NOMO-1 treated with DMSO at 0.1 percent for 48 hours (cell line): ENCODE results near the gene CENPO.

Source experiments
- DNase-seq: peaks from one replicate; lab custom pipeline; 2025; ENCODE audit not compliant: unreplicated experiment; lab: John Stamatoyannopoulos, UW

Gene CENPO

DNA sequence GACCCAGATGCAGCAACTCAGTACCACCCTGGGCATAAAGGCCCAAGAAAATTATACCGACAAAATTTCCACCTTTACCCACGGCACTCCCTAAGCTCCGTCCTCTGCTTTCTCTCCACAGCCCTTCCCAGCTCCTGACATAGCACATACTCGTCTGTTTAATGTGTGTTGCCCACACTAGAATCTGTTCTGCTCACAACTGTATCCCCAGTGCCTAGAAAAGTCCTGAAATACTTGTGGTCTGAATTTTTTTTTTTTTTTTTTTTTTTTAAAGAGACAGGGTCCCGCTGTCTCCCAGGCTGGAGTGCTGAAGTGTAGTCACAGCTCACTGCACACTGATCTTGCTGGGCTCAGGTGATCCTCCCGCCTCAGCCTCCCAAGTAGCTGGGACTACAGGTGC is 64.5 kb downstream of the CENPO start:
- no peak for DNase-seq

DNA sequence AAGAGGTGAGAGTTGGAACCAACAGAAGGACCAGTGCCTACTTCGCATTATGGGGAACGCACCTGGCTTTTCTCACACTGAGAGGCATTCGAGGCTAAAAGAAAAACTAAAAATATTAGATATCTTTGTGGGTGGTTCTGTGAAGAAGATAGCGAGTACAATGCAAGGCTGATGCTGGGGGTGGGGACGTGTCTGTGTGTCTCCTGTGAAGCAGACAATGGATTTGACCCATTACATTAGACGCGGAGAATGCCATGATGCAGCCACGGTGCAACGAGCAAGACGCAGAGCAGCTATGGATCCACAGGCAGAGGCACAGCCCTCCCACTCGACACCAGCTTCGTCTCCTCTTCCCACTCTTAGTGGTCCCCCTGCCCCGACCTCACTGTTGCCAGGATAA is 65.8 kb downstream of the CENPO start:
- no peak for DNase-seq

DNA sequence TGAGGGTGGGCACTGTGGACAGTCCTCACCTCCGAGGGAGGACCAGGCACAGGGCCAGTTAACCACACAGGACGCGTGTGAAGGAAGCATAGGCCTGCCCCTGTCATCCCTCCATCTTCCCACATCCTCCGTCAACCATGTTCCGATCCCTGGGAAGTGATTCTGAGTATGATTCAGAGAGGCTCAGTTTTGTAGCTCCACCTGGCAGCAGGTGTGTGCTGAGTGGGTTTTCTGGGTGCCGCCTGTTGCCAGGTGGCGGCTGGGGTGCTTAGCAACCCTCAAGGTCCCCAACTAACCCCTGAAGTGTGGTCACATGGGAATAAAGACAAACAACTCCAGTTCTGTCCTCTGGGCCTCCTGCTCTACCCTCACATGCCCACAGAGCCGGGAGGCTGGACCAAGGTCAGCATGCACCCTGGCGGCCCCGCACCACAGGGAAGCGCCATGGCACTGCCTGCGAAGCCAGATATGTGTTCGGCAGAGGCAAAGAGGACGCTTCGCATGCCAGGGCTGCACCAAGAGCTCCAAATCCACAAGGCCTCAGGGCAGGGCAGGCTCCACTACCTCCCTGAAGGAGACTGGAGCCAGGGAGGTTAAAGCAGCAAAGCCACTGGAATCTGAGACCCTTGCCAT is 66.9 kb downstream of the CENPO start:
- DNase-seq, result no peak

DNA sequence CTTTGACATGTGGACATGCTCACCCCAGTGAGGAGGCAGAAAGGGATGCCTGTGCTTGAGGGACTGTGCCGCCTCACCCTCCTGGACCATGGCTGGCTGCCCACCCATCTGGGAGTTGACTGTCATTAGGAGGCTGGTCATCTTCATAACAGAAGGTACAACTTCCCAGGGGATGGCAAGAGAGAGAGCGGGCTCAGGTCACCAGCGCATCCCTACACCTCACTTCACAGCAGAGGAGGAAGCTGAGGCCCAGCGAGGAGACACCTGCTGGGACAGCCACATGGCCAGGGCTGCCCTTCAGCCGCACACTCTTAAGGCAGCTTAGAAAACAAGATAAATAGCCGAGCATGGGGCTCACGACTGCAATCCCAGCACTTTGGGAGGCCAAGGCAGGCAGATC is 67.4 kb downstream of the CENPO start:
- DNase-seq, result no peak

DNA sequence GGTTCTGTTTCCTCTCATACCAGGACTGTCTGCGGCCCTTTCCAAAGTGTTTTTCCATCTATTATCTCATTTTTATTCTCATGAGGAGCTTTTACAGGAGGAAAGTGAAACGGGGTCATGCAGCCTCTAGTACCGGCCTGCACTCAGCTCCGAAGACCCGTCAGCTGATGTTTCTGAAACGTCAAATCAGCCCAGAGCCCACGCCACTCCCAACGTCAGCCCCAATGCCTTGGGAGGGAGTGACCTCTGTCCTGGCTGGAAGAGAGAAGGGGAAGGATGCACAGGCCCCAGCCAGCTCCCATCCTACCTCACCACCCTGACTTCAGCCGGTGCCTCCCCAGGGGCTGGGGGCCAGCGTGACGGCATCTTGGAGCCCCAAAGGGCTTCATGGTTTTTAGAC is 68.3 kb downstream of the CENPO start:
- no peak for DNase-seq

DNA sequence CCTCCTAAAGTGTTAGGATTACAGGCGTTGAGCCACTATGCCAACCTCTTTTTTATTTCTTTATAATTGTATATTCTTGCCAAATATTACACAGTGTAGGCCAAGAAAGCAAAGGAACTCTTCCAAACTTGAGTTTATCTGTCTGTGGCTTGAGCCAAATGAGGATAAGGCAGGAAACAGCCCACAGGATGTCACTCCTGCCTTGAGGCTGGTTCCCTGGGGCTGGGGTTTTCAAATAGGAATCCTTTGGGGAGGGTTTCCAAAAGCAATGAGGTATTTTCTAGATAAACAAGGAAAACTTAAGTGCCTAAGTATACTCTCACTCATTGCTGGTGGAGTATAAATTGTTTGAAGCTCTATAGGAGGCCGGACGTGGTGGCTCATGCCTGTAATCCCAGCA is 70.4 kb downstream of the CENPO start:
- no peak for DNase-seq

DNA sequence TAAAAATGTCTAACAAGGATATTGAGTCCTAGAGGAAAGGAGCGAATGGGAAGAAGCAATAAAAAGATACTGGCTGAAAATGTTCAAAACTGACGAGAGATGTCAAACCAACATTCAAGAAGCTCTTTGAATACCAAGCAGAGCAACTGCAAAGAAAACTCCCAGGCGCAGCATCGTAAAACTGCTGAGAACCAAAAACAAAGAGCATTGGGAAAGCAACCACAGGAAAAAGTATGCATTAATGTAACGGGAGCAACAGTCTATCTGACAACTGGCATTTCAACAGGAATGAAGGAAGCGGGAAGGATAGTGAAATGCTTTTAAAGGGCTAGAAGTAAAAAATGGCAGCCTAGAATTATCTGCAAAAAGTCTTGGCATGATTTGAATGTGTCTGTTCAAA is 73.7 kb downstream of the CENPO start:
- DNase-seq, result no peak

DNA sequence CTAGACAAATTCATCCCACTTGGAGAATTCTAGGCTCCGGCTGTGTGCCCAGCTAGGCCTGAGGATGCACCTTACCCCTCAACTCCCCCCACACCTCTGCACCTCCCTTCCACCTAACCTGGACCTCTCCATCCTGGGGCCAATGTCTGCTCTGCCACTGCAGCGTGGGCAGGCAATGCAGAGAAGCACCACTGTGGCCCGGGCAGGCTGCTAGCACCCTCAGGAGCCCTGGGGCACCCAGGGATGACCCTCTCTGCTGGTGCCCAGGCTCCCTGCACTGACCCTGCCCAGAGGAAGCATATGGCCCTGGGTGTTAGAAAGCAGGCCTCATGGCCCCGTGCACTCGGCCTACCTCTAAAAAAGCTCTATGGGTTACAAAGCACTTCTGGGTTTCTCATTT is 77.2 kb downstream of the CENPO start:
- no peak for DNase-seq

DNA sequence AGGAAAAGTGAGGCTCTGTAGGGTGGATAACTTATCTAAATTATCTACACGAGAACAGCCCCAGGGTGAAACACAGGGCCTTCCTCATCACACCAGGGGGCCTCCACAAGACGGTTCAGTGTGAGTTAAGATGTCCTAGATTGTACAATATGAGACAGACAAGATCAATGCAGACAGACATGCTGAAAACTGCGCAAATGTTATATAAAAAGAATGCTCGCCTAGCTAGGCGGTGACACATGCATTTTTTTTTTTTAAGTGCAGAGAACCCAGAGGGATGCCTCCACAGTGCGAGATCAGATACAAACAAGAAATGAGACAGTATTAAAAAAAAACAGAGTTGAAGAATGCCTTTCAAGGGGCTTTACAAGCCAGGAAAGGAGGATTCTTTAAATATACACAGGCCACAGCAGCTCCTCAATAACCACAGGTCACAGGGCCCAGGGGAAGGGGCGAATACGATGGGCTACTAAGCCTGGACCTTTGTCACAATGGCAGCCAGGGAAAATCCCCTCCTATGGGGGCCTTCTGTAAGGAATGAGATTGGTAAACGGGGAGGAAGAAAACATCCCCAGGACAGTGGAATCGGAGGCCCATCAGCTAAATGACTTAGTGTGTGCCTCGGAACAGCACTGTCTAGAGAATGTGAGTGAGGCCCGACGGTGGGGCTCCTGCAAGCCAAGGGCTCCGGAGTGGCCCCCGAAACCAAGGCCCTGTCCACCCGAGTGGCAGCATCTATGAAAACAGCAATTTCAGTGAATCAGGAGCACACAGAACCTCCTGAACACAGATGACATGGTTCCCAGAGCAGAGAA is 77.9 kb downstream of the CENPO start:
- DNase-seq, result no peak

DNA sequence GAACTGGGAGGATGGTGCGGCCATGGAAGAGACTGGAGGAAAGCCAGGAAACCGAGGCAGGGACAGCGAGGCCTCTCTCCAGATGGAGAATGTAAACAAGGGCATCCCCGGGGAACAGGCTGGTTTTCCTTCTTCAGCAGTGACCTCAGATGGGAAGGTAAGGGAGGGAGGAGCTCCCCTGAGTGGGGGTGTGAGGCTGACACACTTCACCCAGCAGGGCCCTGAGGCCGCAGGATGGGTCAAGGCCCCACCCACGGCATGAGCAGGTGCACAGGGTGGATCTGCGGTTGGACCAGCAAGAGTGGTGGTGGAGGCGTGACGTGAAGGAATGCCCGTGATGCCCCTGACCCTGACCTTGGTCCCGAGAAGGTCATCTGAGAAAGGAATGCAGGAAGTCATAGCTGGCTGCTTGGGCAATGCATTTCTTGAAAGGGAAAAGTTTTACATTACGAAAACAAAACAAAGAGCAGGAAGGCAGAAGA is 78.7 kb downstream of the CENPO start:
- DNase-seq, result no peak
